GM21526 (cell line): ENCODE results near the gene RHBDD1.

Experiments used
- ATAC-seq: cut with Tn5 transposase; IDR thresholded peaks from one replicate; pipeline ENCODE4 v1.9.1; 2021; ENCODE audit warnings: moderate library complexity; ENCODE audit not compliant: unreplicated experiment, low FRiP score

Gene RHBDD1

GRCh38 chr2:226909836-226910235 lies 74.0 kb downstream of the RHBDD1 start:
- ATAC-seq = no peak

GRCh38 chr2:226910384-226910783 lies 74.5 kb downstream of the RHBDD1 start:
- no peak for ATAC-seq

- no peak for ATAC-seq
Observed at GRCh38 chr2:226911932-226912331, 76.1 kb downstream of the RHBDD1 start.

- ATAC-seq = no peak
Observed at GRCh38 chr2:226913641-226914040, 77.8 kb downstream of the RHBDD1 start.

GRCh38 chr2:226915846-226916360 lies 80.0 kb downstream of the RHBDD1 start:
- ATAC-seq = peak; percentile 7

- peak; percentile 96 for ATAC-seq
Observed at GRCh38 chr2:226916669-226917068, 80.8 kb downstream of the RHBDD1 start.

- ATAC-seq = no peak
Observed at GRCh38 chr2:226932443-226932842, 96.6 kb downstream of the RHBDD1 start.

- no peak for ATAC-seq
Observed at GRCh38 chr2:226934546-226935201, 98.8 kb downstream of the RHBDD1 start.

GRCh38 chr2:226943862-226944620 lies 108.2 kb downstream of the RHBDD1 start:
- ATAC-seq = peak; percentile 77

- no peak for ATAC-seq
Observed at GRCh38 chr2:226953206-226953605, 117.4 kb downstream of the RHBDD1 start.

GRCh38 chr2:226953826-226954225 lies 118.0 kb downstream of the RHBDD1 start:
- no peak for ATAC-seq

GRCh38 chr2:226956659-226957058 lies 120.8 kb downstream of the RHBDD1 start:
- ATAC-seq = no peak

GRCh38 chr2:226959418-226959817 lies 123.6 kb downstream of the RHBDD1 start:
- no peak for ATAC-seq

- ATAC-seq = no peak
Observed at GRCh38 chr2:226962176-226962773, 126.4 kb downstream of the RHBDD1 start.

GRCh38 chr2:226963528-226963927 lies 127.7 kb downstream of the RHBDD1 start:
- no peak for ATAC-seq

- no peak for ATAC-seq
Observed at GRCh38 chr2:226965376-226965775, 129.5 kb downstream of the RHBDD1 start.

- no peak for ATAC-seq
Observed at GRCh38 chr2:226969417-226970080, 133.7 kb downstream of the RHBDD1 start.

GRCh38 chr2:226970362-226970761 lies 134.5 kb downstream of the RHBDD1 start:
- peak; percentile 73 for ATAC-seq

- ATAC-seq = peak; percentile 45
Observed at GRCh38 chr2:226971084-226971483, 135.2 kb downstream of the RHBDD1 start.

- ATAC-seq = peak; percentile 36
Observed at GRCh38 chr2:226971770-226972169, 135.9 kb downstream of the RHBDD1 start.

- no peak for ATAC-seq
Observed at GRCh38 chr2:226973816-226974215, 138.0 kb downstream of the RHBDD1 start.
